Thyroid gland (tissue), 4 donors: Measurements from ENCODE around the gene SALL4. TPM values are rescaled to one million over a fixed set of nuclear protein-coding genes. Genes with fewer than 3 reads are reported as not detected.
"Not testable (repeated sequence)": the region's sequence is repeated elsewhere in the genome, so short reads cannot be mapped to it uniquely, and the experiment has no call there.

Experiments used
- DNase-seq, 2 donors: peaks; one replicate each; pipeline ENCODE4 v3.0.0-alpha.2; 2019
- H3K27ac ChIP-seq, 3 donors: fragments of 200-600 bp; sonication (generic); 1 replicate in 2 of 3; 2 replicates in 1 of 3; pipeline ENCODE4 v1.5.1; 2016 to 2019; ENCODE audit warnings: mild to moderate bottlenecking in 1 of 3, moderate library complexity in 1 of 3
- H3K27me3 ChIP-seq: fragments of 200-600 bp; sonication (generic); one replicate; pipeline ENCODE4 v1.5.1; 2019
- H3K36me3 ChIP-seq, 2 donors: fragments of 200-600 bp; sonication (generic); one replicate each; pipeline ENCODE4 v1.5.1; 2016 to 2019
- H3K4me1 ChIP-seq, 2 donors: fragments of 200-600 bp; sonication (generic); one replicate each; pipeline ENCODE4 v1.5.1; 2017 to 2019
- H3K4me3 ChIP-seq, 3 donors: fragments of 200-600 bp; sonication (generic); replicated peaks in 1 of 3; 1 replicate in 2 of 3; 2 replicates in 1 of 3; pipeline ENCODE4 v1.5.1; 2016; ENCODE audit warnings: mild to moderate bottlenecking in 1 of 3
- H3K9me3 ChIP-seq: fragments of 200-600 bp; sonication (generic); one replicate; pipeline ENCODE4 v1.5.1; 2017
- CTCF ChIP-seq, 6 experiments: fragments of 200-600 bp in 3 of 6; fragments of 450-650 bp in 3 of 6; sonication (generic) in 3 of 6; IDR thresholded peaks; one replicate each; pipeline ENCODE4 v1.5.1; 2016 to 2019; ENCODE audit warnings: antibody characterized with exemption in 6 of 6, mild to moderate bottlenecking in 2 of 6, inconsistent platforms in 1 of 6, moderate library complexity in 1 of 6
- POLR2A ChIP-seq, 2 donors: fragments of 450-650 bp; IDR thresholded peaks; one replicate each; pipeline ENCODE4 v1.6.1; 2017; ENCODE audit warnings: antibody characterized with exemption in 2 of 2, mild to moderate bottlenecking in 2 of 2, moderate library complexity in 1 of 2
- WGBS, 2 donors: methylation state at CpG; one replicate each; pipeline ENCODE4 v1.1.5; 2017; 5-methylcytosine and 5-hydroxymethylcytosine counted together
- intact Hi-C: fragments of 100-400 bp; cut with DNase I; formaldehyde crosslinking; loops from one replicate; pipeline ENCODE4 v1.15.1; 2023
- total RNA-seq, 4 donors: library from RNA; depleted of rRNA; stranded (reverse); fragments of >200 nt; gene quantifications; one replicate each; pipeline ENCODE4 v1.2.3, GENCODE V29; 2016

The SALL4 gene
- total RNA-seq, 4 donors from 2014 or later, result 3.1 to 13.6 (median 6.7) TPM

- intact Hi-C loops, result no loop called here
- TF ChIP-seq POLR2A (IDR thresholded peaks at IDR 0.05) (no peak), CTCF (IDR thresholded peaks at IDR 0.05) (no peak)
- Histone ChIP-seq H3K36me3 (no peaks in the 10 kb centered on the region), H3K27ac (no peak overlapping the region), H3K9me3 (no peaks in the 10 kb centered on the region), H3K4me1 (peaks cover 12 to 19% of the 10 kb centered on the region in 2 donors), H3K27me3 (no peaks in the 10 kb centered on the region), H3K4me3 (no peak overlapping the region)
- 85 to 88% methylated on average over 4 of the region's 4 CpGs for WGBS, 2 donors
- no peak for DNase-seq
Observed at GRCh38 chr20:51739722-51740249, 62.5 kb downstream of the SALL4 start.

DNA sequence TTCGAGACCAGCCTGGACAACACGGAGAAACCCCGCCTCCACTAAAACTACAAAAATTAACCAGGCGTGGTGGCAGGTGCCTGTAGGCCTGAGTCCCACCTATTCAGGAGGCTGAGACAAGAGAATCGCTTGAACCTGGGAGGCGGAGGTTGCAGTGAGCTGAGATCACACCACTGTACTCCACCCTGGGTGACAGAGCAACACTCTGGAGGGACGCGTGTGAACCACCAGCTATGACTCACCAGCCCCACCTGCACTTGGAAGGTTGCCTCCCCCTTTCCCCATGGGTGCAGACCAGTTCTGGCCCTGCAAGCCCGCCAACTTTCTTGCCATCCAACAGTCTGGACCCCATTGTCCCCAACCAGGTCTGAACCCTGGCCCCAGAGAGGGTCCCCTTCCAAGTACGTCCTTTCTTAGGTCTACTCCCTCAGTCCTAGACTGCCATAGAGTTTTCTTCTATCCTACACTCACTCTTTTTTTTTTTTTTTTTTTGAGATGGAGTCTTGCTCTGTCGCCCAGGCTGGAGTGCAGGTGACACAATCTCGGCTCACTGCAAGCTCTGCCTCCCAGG is 63.4 kb downstream of the SALL4 start:
- Histone ChIP-seq H3K9me3 (no peaks in the 10 kb centered on the region), H3K4me3 (no peak overlapping the region), H3K36me3 (no peaks in the 10 kb centered on the region), H3K27me3 (no peaks in the 10 kb centered on the region), H3K4me1 (peaks cover 13 to 19% of the 10 kb centered on the region in 2 donors), H3K27ac (no peak overlapping the region)
- WGBS, 2 donors, result 89 to 94% methylated on average over 12 of the region's 12 CpGs
- intact Hi-C loops, result no loop called here
- TF ChIP-seq CTCF (IDR thresholded peaks at IDR 0.05), result no peak
- no peak for TF ChIP-seq POLR2A (IDR thresholded peaks at IDR 0.05)
- DNase-seq, result no peak

DNA sequence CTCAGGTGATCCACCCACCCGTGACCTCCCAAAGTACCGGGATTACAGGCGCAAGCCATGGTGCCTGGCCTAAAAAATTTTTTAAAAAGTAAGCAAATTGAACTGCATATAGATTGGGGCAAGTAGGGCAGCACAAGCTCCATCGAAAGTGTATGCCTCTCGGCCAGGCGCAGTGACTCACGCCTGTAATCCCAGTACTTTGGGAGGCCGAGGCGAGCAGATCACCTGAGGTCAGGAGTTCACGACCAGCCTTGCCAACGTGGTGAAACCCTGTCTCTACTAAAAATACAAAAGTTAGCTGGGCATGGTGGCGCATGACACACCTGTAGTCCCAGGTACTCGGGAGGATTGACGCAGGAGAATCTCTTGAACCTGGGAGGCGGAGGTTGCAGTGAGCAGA is 64.1 kb downstream of the SALL4 start:
- intact Hi-C loops, H3K4me3 ChIP-seq, H3K27me3 ChIP-seq, H3K9me3 ChIP-seq, H3K27ac ChIP-seq, DNase-seq, H3K36me3 ChIP-seq: not testable (repeated sequence)
- H3K4me1 ChIP-seq, result peaks cover 13 to 19% of the 10 kb centered on the region in 2 donors
- 94% methylated on average over 15 of the region's 15 CpGs for WGBS, 2 donors

DNA sequence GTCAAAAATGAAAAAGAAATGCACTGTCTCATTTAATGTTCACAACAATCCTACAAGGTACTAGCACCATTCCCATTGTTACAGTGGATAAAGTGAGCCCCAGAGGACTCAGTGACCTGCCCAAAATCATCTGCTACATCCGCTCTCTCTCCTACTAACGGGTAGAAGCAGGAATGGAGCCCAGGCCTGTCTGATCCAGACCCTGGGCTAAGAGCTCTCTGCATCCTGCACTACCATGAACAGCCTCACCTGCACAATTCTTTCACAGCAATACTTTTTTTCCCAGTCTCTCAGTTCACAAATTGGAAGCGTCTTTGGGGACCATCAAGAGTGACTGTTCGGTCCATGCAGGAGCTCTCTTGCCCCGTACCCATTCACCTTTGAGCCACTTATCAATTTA is 65.4 kb downstream of the SALL4 start:
- WGBS, 2 donors, result 74 to 75% methylated on average over 5 of the region's 5 CpGs
- no peak overlapping the region for H3K27ac ChIP-seq
- H3K9me3 ChIP-seq, result no peaks in the 10 kb centered on the region
- peaks cover 20% of the 10 kb centered on the region in 2 donors for H3K4me1 ChIP-seq
- no peaks in the 10 kb centered on the region for H3K27me3 ChIP-seq
- no peaks in the 10 kb centered on the region for H3K36me3 ChIP-seq
- no peak for DNase-seq
- TF ChIP-seq CTCF (IDR thresholded peaks at IDR 0.05) (no peak), POLR2A (IDR thresholded peaks at IDR 0.05) (no peak)
- intact Hi-C loops, result no loop called here
- H3K4me3 ChIP-seq, result no peak overlapping the region

GRCh38 chr20:51735728-51736600 is 66.4 kb downstream of the SALL4 start:
- no peak for DNase-seq
- intact Hi-C loops, result no loop called here
- no peak for TF ChIP-seq CTCF (IDR thresholded peaks at IDR 0.05)
- TF ChIP-seq POLR2A (IDR thresholded peaks at IDR 0.05), result no peak
- H3K9me3 ChIP-seq, result no peaks in the 10 kb centered on the region
- WGBS, 2 donors, result 80% methylated on average over 11 of the region's 11 CpGs
- H3K27me3 ChIP-seq, result no peaks in the 10 kb centered on the region
- no peak overlapping the region for H3K4me3 ChIP-seq
- peaks cover 22 to 23% of the 10 kb centered on the region in 2 donors for H3K4me1 ChIP-seq
- no peaks in the 10 kb centered on the region for H3K36me3 ChIP-seq
- H3K27ac ChIP-seq, result no peak overlapping the region
